HCT116 (cell line): ENCODE measurements around the gene SNRPA1. TPM values are rescaled to one million over a fixed set of nuclear protein-coding genes. Genes with fewer than 3 reads are reported as not detected.

Experiments
- ATAC-seq: fragments of 200-7000 bp; cut with Tn5 transposase; 2 replicates; pipeline ENCODE4 v1.9.1; 2020; ENCODE audit warnings: mild to moderate bottlenecking, moderate library complexity
- BruUV-seq: library from RNA; stranded (reverse); fragments of 400-500 nt; replicated peaks from 2 replicates; lab custom pipeline; 2021; lab: Mats Ljungman, UMichigan
- CTCF ChIA-PET: fragments of 300-600 bp; sonication (Branson Sonifier 250); formaldehyde crosslinking; loops from one replicate; lab custom pipeline; 2021; ENCODE audit warnings: antibody characterized with exemption; lab: Charles Lee
- POLR2A ChIA-PET: fragments of 300-600, 350-600 bp; sonication (Branson Sonifier 250); formaldehyde crosslinking; loops from one replicate; lab custom pipeline; 2021; ENCODE audit warnings: antibody characterized with exemption; lab: Charles Lee
- RAD21 ChIA-PET, 2 experiments: fragments of 300-600 bp; sonication (Branson Sonifier 250); formaldehyde crosslinking; loops; one replicate each; lab custom pipeline; 2023; ENCODE audit warnings: low total read pairs in 2 of 2; ENCODE audit not compliant: uncharacterized antibody in 2 of 2, unreplicated experiment in 2 of 2, low non-redundant PET in 1 of 2; lab: Charles Lee
- DNase-seq: peaks from one replicate; pipeline ENCODE4 v3.0.0-alpha.2; 2010; ENCODE audit warnings: low read depth, low spot score
- H2AFZ ChIP-seq: fragments of 200-600 bp; shearing (Covaris generic), sonication (generic); 2 replicates; pipeline ENCODE4 v1.6.1; 2017; ENCODE audit warnings: low read depth, mixed run types, mixed read lengths, antibody characterized with exemption, low read length; ENCODE audit not compliant: poor library complexity, severe bottlenecking
- H3K27ac ChIP-seq: 2 replicates; pipeline ENCODE4 v1.5.1; 2012; ENCODE audit warnings: low read depth, low read length
- H3K27me3 ChIP-seq: fragments of 200-600 bp; sonication (generic); 2 replicates; pipeline ENCODE4 v1.6.1; 2016; ENCODE audit warnings: mixed run types, low read length, mixed read lengths; ENCODE audit not compliant: insufficient read depth
- H3K36me3 ChIP-seq, 2 experiments: fragments of 200-500 bp in 1 of 2; fragments of 200-600 bp in 1 of 2; sonication (Bioruptor generic) in 1 of 2; sonication (generic) in 1 of 2; 2 replicates each; pipeline versions ENCODE4 v1.5.1 to v1.6.1; 2014 to 2016; ENCODE audit warnings: low read length in 2 of 2, inconsistent platforms in 1 of 2, mixed read lengths in 1 of 2, mixed run types in 1 of 2; ENCODE audit not compliant: insufficient read depth in 2 of 2, control insufficient read depth in 1 of 2
- H3K4me1 ChIP-seq, 2 experiments: fragments of 200-600 bp in 1 of 2; sonication (generic) in 1 of 2; 2 replicates each; pipeline versions ENCODE4 v1.5.1 to v1.6.1; 2012 to 2017; ENCODE audit warnings: low read length in 2 of 2, inconsistent platforms in 1 of 2, mild to moderate bottlenecking in 1 of 2, mixed read lengths in 1 of 2, mixed run types in 1 of 2, moderate library complexity in 1 of 2; ENCODE audit not compliant: insufficient read depth in 2 of 2, control insufficient read depth in 1 of 2
- H3K4me2 ChIP-seq: fragments of 200-600 bp; sonication (generic); 2 replicates; pipeline ENCODE4 v1.6.1; 2017; ENCODE audit warnings: mixed run types, low read length, mixed read lengths
- H3K4me3 ChIP-seq, 2 experiments: fragments of 200-600 bp in 1 of 2; sonication (generic) in 1 of 2; replicated peaks in 1 of 2; 2 replicates each; pipeline ENCODE4 v1.5.1; 2011 to 2016; ENCODE audit warnings: low read length in 2 of 2, control low read depth in 1 of 2, low read depth in 1 of 2, mild to moderate bottlenecking in 1 of 2, mixed read lengths in 1 of 2, mixed run types in 1 of 2
- H3K79me2 ChIP-seq: fragments of 200-600 bp; sonication (generic); 2 replicates; pipeline ENCODE4 v1.6.1; 2017; ENCODE audit warnings: mild to moderate bottlenecking, mixed run types, low read length, moderate library complexity, mixed read lengths; ENCODE audit not compliant: insufficient read depth
- H3K9ac ChIP-seq: fragments of 200-600 bp; sonication (generic); 2 replicates; pipeline ENCODE4 v1.6.1; 2016; ENCODE audit warnings: low read length, mixed read lengths
- H3K9me2 ChIP-seq: fragments of 200-600 bp; sonication (generic), shearing (Covaris generic); 2 replicates; pipeline ENCODE4 v1.6.1; 2017; ENCODE audit warnings: mixed run types, mild to moderate bottlenecking, moderate library complexity; ENCODE audit not compliant: insufficient read depth
- H3K9me3 ChIP-seq, 2 experiments: fragments of 200-500 bp in 1 of 2; fragments of 200-600 bp in 1 of 2; sonication (Bioruptor generic) in 1 of 2; sonication (generic) in 1 of 2; 2 replicates each; pipeline ENCODE4 v1.6.1; 2014 to 2017; ENCODE audit warnings: low read length in 2 of 2, mixed read lengths in 2 of 2, inconsistent platforms in 1 of 2, low read depth in 1 of 2, mild to moderate bottlenecking in 1 of 2, mixed run types in 1 of 2, moderate library complexity in 1 of 2; ENCODE audit not compliant: control insufficient read depth in 1 of 2, insufficient read depth in 1 of 2
- H4K20me1 ChIP-seq: fragments of 200-600 bp; sonication (generic), shearing (Covaris generic); 2 replicates; pipeline ENCODE4 v1.6.1; 2017; ENCODE audit warnings: mixed run types, mild to moderate bottlenecking, moderate library complexity; ENCODE audit not compliant: insufficient read depth
- CEBPB ChIP-seq: IDR thresholded peaks from 2 replicates; pipeline ENCODE4 v1.6.1; 2012; ENCODE audit warnings: low read depth
- EZH2phosphoT487 ChIP-seq: fragments of 200-600 bp; IDR thresholded peaks from 2 replicates; pipeline ENCODE4 v1.6.1; 2018; ENCODE audit warnings: antibody characterized with exemption, borderline replicate concordance
- JUND ChIP-seq: IDR thresholded peaks from 2 replicates; pipeline ENCODE4 v1.6.1; 2012
- POLR2A ChIP-seq: IDR thresholded peaks from 2 replicates; pipeline ENCODE4 v1.7.0; 2011; ENCODE audit warnings: borderline replicate concordance; ENCODE audit not compliant: insufficient read depth, insufficient read length; ENCODE audit errors: extremely low read depth
- POLR2AphosphoS5 ChIP-seq: IDR thresholded peaks from 2 replicates; pipeline ENCODE4 v1.6.1; 2011; ENCODE audit warnings: mild to moderate bottlenecking, low read depth, low read length, moderate library complexity
- RAD21 ChIP-seq: IDR thresholded peaks from 2 replicates; pipeline ENCODE4 v1.6.1; 2012; ENCODE audit warnings: low read depth, mild to moderate bottlenecking
- REST ChIP-seq: IDR thresholded peaks from 2 replicates; pipeline ENCODE4 v1.6.1; 2012; ENCODE audit warnings: low read depth
- SP1 ChIP-seq: IDR thresholded peaks from 2 replicates; pipeline ENCODE4 v1.6.1; 2012; ENCODE audit warnings: low read depth
- SRF ChIP-seq: IDR thresholded peaks from 2 replicates; pipeline ENCODE4 v1.6.1; 2012; ENCODE audit warnings: low read depth
- ZBTB33 ChIP-seq: IDR thresholded peaks from 2 replicates; pipeline ENCODE4 v1.6.1; 2011; ENCODE audit warnings: mild to moderate bottlenecking, low read length, moderate library complexity; ENCODE audit not compliant: insufficient replicate concordance; ENCODE audit errors: extremely low read depth
- ZFX ChIP-seq: fragments of 450-650 bp; IDR thresholded peaks from 2 replicates; pipeline ENCODE4 v1.6.1; 2017
- ZNF274 ChIP-seq: fragments of 200-500 bp; sonication (Bioruptor generic); IDR thresholded peaks from 2 replicates; pipeline ENCODE4 v1.6.1; 2014; ENCODE audit warnings: mild to moderate bottlenecking, low read depth, low read length, inconsistent platforms
- intact Hi-C: fragments of 100-400 bp; cut with micrococcal nuclease; formaldehyde crosslinking; loops from 2 replicates; pipeline ENCODE4 v1.10.0; 2022
- total RNA-seq: library from RNA; stranded (reverse); gene quantifications from one replicate; pipeline ENCODE4 v1.2.1, GENCODE V29; 2021; ENCODE audit not compliant: unreplicated experiment
- TF ChIP-seq, protein P1 (sequence below): IDR thresholded peaks from 2 replicates; pipeline ENCODE4 v1.6.1; 2012
- TF ChIP-seq, protein P2 (sequence below): IDR thresholded peaks from 2 replicates; pipeline ENCODE4 v1.6.1; 2012
- TF ChIP-seq, protein P3 (sequence below), 3 experiments: fragments of 200-600 bp in 1 of 3; sonication (generic) in 1 of 3; IDR thresholded peaks in 2 of 3; conservative IDR thresholded peaks in 1 of 3; 2 replicates each; pipeline ENCODE4 v1.5.1; 2012 to 2017; ENCODE audit warnings: low read depth in 2 of 3, low read length in 2 of 3, antibody characterized with exemption in 1 of 3, borderline replicate concordance in 1 of 3, control low read depth in 1 of 3, mild to moderate bottlenecking in 1 of 3, mixed read lengths in 1 of 3, mixed run types in 1 of 3, moderate library complexity in 1 of 3; ENCODE audit not compliant: insufficient read depth in 1 of 3

Gene SNRPA1
- total RNA-seq, 1 experiment from 2014 or later = 104 TPM

- no peaks in the 10 kb centered on the region for H3K9me2 ChIP-seq
- intact Hi-C loops = no loop called here
- H3K9ac ChIP-seq = no peak overlapping the region
- no peaks in the 10 kb centered on the region for H3K9me3 ChIP-seq
- ChIA-PET RAD21 (no interaction called here), POLR2A (no interaction called here), CTCF (no interaction called here)
- H3K79me2 ChIP-seq = no peaks in the 10 kb centered on the region
- no peak overlapping the region for H3K27ac ChIP-seq
- H3K4me2 ChIP-seq = no peak overlapping the region
- no peak for TF ChIP-seq ZBTB33
- TF ChIP-seq SRF = no peak
- no peak for TF ChIP-seq CEBPB
- TF ChIP-seq, protein P1, sequence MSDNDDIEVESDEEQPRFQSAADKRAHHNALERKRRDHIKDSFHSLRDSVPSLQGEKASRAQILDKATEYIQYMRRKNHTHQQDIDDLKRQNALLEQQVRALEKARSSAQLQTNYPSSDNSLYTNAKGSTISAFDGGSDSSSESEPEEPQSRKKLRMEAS = no peak
- TF ChIP-seq POLR2AphosphoS5 = no peak
- no peak for TF ChIP-seq JUND
- TF ChIP-seq SP1 = no peak
- TF ChIP-seq EZH2phosphoT487 = no peak
- TF ChIP-seq, protein P2, sequence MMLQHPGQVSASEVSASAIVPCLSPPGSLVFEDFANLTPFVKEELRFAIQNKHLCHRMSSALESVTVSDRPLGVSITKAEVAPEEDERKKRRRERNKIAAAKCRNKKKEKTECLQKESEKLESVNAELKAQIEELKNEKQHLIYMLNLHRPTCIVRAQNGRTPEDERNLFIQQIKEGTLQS = no peak
- no peak for TF ChIP-seq POLR2A
- TF ChIP-seq, protein P3, sequence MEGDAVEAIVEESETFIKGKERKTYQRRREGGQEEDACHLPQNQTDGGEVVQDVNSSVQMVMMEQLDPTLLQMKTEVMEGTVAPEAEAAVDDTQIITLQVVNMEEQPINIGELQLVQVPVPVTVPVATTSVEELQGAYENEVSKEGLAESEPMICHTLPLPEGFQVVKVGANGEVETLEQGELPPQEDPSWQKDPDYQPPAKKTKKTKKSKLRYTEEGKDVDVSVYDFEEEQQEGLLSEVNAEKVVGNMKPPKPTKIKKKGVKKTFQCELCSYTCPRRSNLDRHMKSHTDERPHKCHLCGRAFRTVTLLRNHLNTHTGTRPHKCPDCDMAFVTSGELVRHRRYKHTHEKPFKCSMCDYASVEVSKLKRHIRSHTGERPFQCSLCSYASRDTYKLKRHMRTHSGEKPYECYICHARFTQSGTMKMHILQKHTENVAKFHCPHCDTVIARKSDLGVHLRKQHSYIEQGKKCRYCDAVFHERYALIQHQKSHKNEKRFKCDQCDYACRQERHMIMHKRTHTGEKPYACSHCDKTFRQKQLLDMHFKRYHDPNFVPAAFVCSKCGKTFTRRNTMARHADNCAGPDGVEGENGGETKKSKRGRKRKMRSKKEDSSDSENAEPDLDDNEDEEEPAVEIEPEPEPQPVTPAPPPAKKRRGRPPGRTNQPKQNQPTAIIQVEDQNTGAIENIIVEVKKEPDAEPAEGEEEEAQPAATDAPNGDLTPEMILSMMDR (IDR thresholded peaks at IDR 0.05 in 2 of 3, conservative IDR thresholded peaks at IDR 0.05 in 1 of 3; ENCODE audit: borderline replicate concordance in 1 of 3, insufficient read depth in 1 of 3, low read depth in 2 of 3, low read length in 2 of 3) = no peak
- TF ChIP-seq REST = no peak
- TF ChIP-seq RAD21 = no peak
- TF ChIP-seq ZNF274 = no peak
- TF ChIP-seq ZFX = no peak
- H3K4me1 ChIP-seq = peaks cover 3 to 7% of the 10 kb centered on the region in 2 experiments; a peak in 3 of 4 replicates
- ATAC-seq (no peak), DNase-seq (no peak)
- H3K27me3 ChIP-seq = no peaks in the 10 kb centered on the region
- no peak overlapping the region for H3K4me3 ChIP-seq
- H2AFZ ChIP-seq = no peak overlapping the region
- no peaks in the 10 kb centered on the region for H4K20me1 ChIP-seq
- BruUV-seq = no TSS peak
- H3K36me3 ChIP-seq = no peaks in the 10 kb centered on the region
These were observed 34.3 kb upstream of the SNRPA1 start for GRCh38 chr15:101329309-101329863.
